ENCODE data around the gene PDGFC.

- no peak for TF ChIP-seq CTCF (IDR thresholded peaks at IDR 0.05)
- no peak for TF ChIP-seq EP300 (IDR thresholded peaks at IDR 0.05)
- TF ChIP-seq POLR2AphosphoS5 (IDR thresholded peaks at IDR 0.05): no peak
- no peak for TF ChIP-seq POLR2A (IDR thresholded peaks at IDR 0.05)
Measured at GRCh38 chr4:156929386-156930105, 42.1 kb downstream of the PDGFC start.

Measured in stomach (tissue), 4 donors.